SKM-1 (cell line): ENCODE results near the gene FCRL6.
A peak's percentile ranks its signal among the peaks of the same experiment; 100 is the strongest.

Source experiments
- DNase-seq: peaks from one replicate; lab custom pipeline; 2025; ENCODE audit not compliant: unreplicated experiment; lab: John Stamatoyannopoulos, UW

Gene FCRL6, protein sequence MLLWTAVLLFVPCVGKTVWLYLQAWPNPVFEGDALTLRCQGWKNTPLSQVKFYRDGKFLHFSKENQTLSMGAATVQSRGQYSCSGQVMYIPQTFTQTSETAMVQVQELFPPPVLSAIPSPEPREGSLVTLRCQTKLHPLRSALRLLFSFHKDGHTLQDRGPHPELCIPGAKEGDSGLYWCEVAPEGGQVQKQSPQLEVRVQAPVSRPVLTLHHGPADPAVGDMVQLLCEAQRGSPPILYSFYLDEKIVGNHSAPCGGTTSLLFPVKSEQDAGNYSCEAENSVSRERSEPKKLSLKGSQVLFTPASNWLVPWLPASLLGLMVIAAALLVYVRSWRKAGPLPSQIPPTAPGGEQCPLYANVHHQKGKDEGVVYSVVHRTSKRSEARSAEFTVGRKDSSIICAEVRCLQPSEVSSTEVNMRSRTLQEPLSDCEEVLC

DNA sequence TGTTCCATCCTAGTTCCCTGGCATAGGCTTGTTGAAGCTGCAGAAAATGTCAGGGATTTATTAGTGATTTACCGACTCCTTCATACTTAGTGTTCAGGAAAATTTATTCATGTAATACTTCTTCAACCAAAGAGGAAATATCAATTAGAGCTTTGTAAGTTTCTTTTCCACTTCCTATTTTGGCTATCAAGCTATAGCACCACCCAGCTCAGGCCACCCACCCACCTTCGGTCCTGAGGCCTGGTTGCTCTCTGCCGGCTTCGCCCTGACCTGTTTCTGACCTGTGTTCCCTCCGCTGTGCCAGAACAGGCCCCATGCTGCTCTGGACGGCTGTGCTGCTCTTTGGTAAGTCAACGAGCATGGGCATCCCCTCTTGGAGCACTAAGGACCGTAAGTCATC, at the start of gene FCRL6:
Gene FCRL6 (plus strand): TSS at position 250 of the 400 bp plus-strand sequence. CDS start 65 bp downstream, at position 315.
- no peak for DNase-seq

DNA sequence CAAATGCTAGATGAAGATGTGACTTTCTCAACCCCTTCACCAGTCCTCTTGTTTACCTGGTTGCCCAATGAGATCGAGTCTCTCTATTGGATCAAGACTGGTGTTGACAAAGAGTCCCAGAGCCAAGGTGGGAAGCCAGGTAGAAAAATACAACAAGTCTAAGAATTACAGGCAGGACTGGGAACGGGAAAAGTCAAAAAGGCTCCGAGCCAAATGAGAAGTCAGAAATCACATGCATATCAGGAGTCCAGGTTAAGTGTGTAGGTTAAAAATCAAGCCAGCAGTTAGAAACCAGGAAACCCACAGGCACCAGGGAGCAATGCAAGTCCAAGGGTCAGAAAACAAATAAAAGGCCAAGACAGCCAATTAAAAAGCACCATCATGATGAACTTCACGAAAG, 48.8 kb upstream of the FCRL6 start:
- no peak for DNase-seq

- no peak for DNase-seq
Observed at GRCh38 chr1:159755451-159756007, 46.6 kb upstream of the FCRL6 start.

GRCh38 chr1:159756397-159756796, 45.8 kb upstream of the FCRL6 start:
- peak; percentile 73 for DNase-seq

DNA sequence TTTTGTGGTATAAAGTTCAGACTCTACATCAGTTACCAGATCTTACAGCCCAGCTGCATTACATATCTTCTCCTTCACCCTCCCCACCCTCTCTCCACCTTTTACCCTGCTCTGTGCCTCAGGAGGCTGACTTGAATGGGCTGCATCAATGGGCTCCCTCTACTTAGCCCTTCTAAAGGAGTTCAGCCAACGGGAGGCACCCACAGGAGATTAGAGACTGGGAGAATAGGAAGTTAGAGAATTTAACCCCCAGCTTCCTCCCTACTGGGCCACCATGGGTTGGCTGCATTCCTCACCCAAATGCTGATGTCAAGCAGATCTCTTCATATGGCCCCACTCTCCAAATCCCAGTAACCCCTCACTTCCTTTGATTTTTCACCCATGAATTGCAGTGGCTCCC, 38.5 kb upstream of the FCRL6 start:
- no peak for DNase-seq

DNA sequence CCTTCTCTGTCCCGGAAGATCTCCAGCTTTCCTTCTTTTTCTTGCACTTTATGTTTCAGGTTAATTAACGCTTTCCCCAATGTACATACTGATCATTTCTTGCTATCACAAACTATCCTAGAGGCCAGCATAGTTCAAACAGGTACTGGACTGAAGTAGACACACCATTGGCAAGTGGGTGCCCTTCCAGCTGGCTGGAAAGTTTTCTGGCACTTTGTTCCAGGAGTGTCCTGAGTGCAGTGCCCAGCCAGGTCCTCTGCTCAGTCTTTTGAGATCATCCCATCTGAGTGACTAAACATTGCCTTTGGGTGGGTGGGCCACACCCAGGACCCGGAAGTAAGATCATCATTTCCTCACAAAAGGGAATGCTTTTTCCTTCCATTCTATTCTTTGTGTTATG, 36.4 kb upstream of the FCRL6 start:
- no peak for DNase-seq

- no peak for DNase-seq
Observed at GRCh38 chr1:159771127-159771895, 30.8 kb upstream of the FCRL6 start.

- DNase-seq, result no peak
Observed at GRCh38 chr1:159774465-159774864, 27.7 kb upstream of the FCRL6 start.

DNA sequence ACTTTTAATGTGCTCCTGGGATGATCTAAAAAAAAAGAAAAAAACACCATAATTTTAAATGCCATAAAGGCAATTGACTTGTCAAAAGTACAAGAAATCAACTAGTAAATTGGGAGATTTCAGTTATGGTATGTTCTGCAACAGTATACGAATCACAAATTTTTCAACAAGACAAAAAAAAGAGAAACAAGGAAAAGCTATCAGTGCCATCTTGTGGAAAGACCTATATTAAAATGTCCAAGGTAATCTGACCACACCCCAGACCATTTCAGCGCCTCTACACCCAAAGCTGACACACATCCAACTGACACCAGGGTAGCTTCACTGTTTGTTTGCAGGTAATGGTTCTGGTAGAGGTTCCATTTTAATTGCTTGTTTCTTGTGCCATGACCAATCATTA, 26.4 kb upstream of the FCRL6 start:
- DNase-seq, result no peak

DNA sequence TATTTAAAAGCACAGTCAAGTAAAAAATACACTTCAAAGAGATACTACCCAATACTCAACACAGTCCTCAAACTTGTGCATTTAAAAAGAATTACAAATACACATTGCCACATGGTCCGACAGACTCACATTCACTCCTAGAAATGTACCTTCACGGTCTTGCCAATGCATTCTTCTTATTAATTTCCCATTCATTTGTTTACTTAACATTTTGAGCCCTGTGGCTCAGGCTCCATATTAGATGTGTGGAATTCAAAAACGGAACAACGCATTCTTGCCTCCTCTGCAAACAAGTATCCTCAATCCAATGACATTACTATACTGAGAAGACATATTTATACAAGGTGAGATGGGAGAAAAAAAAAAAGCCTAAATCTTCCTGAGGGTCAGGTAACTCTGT, 23.9 kb upstream of the FCRL6 start:
- no peak for DNase-seq

DNA sequence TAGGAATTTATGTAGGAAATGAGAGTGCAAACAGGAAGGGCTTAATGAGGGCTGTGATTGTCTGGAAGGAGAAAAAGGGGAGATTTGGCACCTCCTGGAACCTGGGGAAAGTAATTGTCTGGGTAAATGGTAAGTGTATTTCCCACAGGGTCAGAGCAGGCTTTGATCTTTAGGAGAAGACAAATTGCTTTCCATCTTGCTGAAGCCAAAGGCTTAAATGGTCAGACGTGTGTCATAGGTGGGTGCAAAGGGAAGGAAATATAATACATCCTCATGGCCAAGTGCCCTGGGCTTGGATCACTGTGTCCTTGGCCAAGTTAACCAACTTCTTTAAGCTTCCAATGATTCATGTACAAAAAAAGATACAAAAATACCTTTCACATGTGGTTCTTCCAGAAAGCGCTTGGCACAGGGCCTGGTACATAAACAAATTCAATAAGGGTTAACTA, 22.7 kb upstream of the FCRL6 start:
- DNase-seq, result no peak

GRCh38 chr1:159780583-159781582, 21.3 kb upstream of the FCRL6 start, which contains the start of gene DUSP23:
Gene DUSP23, plus strand, starts transcription at chr1:159780962. Its CDS starts 139 bp downstream, at chr1:159781101.
- peak; percentile 100 for DNase-seq

- no peak for DNase-seq
Observed at GRCh38 chr1:159781992-159782391, 20.2 kb upstream of the FCRL6 start.

DNA sequence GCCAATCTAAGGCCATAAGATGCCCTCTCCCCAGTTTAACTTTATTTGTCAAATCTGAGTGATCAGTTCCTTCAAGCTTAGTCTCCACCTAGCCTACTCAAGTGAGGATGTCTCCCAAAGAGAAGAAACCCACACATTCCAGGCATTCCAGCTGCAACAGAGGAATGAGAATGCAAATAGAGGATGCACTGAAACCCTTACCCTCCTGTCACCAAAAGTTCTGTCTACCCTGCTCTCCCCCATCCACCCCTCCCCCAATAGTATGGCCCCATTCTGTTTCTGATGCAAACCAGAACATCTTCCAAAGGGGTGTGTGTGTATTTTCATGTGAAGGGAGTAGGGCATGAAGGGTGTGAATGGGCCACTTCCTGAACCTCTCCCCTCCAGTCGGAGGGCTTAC, 18.4 kb upstream of the FCRL6 start:
- no peak for DNase-seq

DNA sequence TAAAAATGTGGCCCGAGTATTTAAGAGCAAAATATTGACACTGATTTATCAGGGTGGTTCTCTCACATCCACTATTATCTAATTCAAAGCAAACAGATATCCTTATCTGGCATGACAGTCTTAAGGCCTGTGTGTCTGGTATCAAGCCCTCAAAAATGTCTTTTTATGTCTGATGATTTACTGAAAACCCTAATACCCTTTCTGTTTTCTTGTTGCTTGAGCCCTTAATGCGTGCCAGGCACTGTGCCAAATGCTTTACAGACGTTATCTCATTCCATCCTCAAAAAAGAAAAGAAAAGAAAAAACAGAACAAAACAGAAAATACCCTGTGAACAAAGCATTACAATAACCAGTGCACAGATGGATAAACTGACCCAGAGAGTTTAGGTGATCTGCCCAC, 15.7 kb upstream of the FCRL6 start:
- no peak for DNase-seq

- no peak for DNase-seq
Observed at GRCh38 chr1:159786966-159787365, 15.2 kb upstream of the FCRL6 start.

DNA sequence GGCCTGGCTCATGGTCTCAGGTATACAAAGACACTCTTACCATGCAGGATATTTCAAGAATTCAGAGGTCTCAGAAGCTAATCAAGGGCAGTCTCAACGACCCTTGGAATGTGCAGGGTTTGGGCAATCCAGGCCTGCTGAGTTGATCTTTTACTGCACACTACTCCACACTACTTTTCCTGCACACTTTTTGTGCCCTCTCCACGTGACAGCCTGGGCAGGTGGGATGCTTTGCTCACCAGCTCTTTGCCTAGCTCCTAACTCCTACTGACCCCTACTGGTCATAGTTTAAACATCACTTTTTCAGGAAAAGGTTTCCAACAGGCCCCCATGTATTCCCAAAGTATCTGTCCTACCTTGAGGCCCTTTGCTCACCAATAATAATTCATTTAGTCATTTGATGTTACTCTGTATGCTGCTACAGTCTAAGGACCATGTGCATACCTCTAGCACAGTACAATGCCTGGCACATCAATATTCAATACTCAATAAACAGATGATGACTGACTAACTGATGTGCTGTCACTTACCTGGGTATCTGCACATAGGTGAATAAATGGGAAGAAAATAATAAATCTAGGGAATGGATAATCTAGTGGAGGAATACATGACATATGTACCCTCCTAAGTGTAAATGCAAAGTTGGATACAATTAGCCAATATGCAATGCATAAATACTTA, 11.8 kb upstream of the FCRL6 start:
- DNase-seq, result peak; percentile 40

GRCh38 chr1:159791031-159791430, 11.1 kb upstream of the FCRL6 start:
- no peak for DNase-seq

DNA sequence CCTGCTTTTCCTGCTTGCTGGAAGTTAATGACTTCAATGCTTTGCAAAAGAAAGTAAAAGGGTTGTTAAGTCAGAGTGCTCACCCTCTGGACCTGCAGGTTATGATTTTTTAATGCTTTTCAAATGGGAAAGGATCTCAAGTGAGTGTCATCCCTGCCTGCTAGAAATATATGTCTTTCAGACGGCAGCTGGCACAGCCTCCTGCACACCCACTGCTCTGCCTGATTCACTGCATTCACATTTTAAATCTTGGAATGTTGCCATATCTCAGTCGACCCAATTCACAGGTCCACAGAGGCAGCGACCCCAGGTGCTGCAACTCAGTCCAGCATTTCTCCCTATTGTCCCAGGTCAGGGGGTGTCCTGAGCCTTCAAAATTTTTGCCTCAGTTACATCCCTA, 10.7 kb upstream of the FCRL6 start:
- no peak for DNase-seq

- DNase-seq, result no peak
Observed at GRCh38 chr1:159795534-159795933, 6.6 kb upstream of the FCRL6 start.
